ENCODE data around the gene NUP98.

NUP98 gene

DNA sequence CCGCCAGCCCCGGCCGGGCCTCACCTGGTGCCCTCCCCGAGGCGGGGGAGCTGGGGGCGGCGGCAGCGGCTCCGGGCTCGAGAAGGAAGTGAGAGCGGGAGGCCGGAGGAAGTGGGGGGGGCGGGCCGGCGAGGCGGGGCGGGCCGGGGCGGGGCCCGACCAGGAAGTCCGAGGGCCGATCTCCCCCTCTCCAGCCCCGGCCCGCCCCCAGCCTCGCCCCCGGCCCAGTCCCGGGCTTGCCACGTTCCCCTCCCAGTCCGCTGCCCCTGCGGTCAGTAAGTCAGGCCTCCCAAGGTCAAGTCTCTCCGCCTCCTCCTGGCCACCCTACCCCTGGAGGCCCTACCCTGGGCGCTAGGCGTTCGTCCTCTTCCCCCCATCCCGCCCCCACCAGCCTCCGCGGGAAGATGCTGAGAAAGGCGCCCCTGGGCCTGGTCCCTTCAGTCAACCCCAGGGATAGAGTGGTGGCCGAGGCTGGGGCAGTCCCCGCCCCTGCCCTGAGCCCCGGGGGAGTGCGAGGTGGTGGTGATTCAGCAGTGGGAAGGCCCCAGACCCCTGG, 43.6 kb upstream of the NUP98 start, which contains the start of gene RHOG:
TSS of gene RHOG (minus strand) at position 90 of the 556 bp plus-strand sequence. CDS start 12,821 bp downstream, outside the sequence.
- peak within 1 kb of the TSS; percentile 93 for H3K27ac ChIP-seq
- ChIA-PET CTCF (interaction anchor here (0.6 to 2.8 kb wide), 12 partner anchors 9 to 469 kb away, joined by 3 to 18 read pairs (median 4); partner anchors contain the start of genes NUP98, PGAP2 and STIM1), POLR2A (ENCODE audit: low non-redundant PET) (interaction anchor here (1.3 kb wide), 1 partner anchor 30 kb away, joined by 3 read pairs; no protein-coding TSS in a partner anchor)
- TF ChIP-seq, protein P1, sequence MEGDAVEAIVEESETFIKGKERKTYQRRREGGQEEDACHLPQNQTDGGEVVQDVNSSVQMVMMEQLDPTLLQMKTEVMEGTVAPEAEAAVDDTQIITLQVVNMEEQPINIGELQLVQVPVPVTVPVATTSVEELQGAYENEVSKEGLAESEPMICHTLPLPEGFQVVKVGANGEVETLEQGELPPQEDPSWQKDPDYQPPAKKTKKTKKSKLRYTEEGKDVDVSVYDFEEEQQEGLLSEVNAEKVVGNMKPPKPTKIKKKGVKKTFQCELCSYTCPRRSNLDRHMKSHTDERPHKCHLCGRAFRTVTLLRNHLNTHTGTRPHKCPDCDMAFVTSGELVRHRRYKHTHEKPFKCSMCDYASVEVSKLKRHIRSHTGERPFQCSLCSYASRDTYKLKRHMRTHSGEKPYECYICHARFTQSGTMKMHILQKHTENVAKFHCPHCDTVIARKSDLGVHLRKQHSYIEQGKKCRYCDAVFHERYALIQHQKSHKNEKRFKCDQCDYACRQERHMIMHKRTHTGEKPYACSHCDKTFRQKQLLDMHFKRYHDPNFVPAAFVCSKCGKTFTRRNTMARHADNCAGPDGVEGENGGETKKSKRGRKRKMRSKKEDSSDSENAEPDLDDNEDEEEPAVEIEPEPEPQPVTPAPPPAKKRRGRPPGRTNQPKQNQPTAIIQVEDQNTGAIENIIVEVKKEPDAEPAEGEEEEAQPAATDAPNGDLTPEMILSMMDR (conservative IDR thresholded peaks at IDR 0.05; ENCODE audit: low read depth): no peak
- DNase-seq (ENCODE audit: low spot score): peak; percentile 89

DNA sequence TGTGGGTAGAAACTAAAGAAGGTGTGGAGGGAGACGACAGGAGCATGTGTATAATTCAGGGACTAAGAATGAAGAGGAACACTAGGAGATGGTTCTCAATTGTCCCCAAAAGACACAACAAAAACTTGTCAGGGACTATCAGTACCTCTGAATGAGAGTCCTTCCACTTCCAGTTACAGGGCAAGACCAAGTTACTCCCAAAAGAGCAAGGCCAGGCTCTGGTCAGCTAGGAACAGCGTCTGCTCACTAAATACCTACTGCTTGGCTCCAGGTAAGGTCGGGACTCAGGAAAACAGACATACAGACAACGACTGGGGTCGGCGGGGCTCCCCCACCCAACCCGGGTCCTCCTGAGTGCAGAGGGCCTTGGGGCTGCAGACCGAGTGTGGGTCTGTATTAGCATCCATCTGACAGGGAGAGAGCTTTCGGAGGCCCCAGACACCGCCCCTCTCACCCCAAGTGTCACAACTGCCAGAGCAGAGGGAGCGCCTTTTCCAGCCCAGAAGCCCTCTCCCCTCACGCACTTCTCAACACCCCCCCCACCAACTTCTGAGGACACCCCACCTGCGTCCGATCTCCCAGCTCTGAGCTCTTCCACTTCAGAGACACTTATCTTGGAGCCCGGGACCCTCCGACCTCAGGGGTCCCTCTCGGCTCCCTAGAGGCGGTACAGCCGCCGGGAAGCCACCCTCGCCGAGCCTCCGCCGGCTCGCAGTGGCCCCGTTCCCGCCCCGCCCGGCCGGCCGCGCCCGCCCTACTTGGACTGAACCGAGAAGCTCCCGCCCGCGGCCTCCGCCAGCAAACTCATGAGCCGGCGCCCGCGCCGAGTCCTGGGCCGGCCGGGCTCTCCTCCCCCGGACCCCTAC, 42.9 kb upstream of the NUP98 start:
- peak overlapping the region; percentile 93 for H3K27ac ChIP-seq
- TF ChIP-seq, protein P1 (conservative IDR thresholded peaks at IDR 0.05; ENCODE audit: low read depth): no peak
- ChIA-PET POLR2A (ENCODE audit: low non-redundant PET) (interaction anchor here (1.3 kb wide), 1 partner anchor 30 kb away, joined by 3 read pairs; no protein-coding TSS in a partner anchor), CTCF (interaction anchor here (0.6 to 2.8 kb wide), 3 partner anchors 9 to 233 kb away, joined by 3 to 18 read pairs (median 4); partner anchors contain the start of gene STIM1)
- DNase-seq (ENCODE audit: low spot score): no peak

DNA sequence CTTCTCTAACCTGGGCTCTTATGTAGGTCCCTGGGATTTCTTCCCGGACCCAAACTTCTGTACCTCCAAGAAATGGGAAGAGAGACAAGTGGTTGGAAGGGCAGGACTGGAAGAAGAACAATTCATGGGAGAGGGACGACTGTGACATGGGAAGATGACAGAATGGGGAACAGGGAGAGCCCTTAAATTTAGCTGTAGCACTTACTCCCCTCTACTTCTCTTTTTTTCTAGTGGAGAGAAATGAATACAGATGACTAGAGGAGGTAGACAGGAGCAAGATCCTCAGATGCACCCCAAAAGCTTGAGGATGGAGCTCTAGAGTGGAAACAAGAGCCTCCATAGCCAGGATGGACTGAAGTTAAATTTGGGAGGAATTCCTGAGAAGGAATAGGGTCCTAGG, 41.1 kb upstream of the NUP98 start:
- POLR2A ChIA-PET (ENCODE audit: low non-redundant PET): no interaction called here
- H3K27ac ChIP-seq: no peak overlapping the region
- CTCF ChIA-PET: interaction anchor here (1.5 to 1.8 kb wide), 2 partner anchors 13 to 16 kb away, joined by 3 to 5 read pairs; partner anchors contain the start of gene STIM1
- DNase-seq (ENCODE audit: low spot score): no peak
- TF ChIP-seq, protein P1 (conservative IDR thresholded peaks at IDR 0.05; ENCODE audit: low read depth): no peak

DNA sequence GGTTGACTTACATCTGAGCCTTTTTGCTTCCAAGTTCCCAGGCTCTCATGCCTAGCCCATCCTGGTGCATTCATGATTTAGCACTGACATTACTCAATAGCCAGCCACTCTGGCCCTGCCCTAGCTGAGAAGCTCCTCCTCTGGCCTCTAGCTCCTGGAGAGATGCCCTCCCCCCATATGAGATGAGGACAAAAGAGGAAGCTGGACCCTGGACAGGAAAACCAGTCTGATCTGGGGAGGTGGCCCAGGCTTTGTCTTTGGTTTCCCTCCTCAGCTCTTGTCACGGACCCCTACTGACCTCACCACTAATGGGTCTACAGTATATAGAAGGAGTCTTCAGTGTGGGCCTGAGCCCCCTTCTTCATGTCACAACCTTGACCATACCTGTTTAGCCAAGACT, 40.4 kb upstream of the NUP98 start:
- H3K27ac ChIP-seq: no peak overlapping the region
- no peak for DNase-seq (ENCODE audit: low spot score)
- TF ChIP-seq, protein P1 (conservative IDR thresholded peaks at IDR 0.05; ENCODE audit: low read depth): no peak
- ChIA-PET POLR2A (ENCODE audit: low non-redundant PET) (no interaction called here), CTCF (interaction anchor here (1.5 to 1.8 kb wide), 2 partner anchors 13 to 17 kb away, joined by 3 to 5 read pairs; partner anchors contain the start of gene STIM1)

DNA sequence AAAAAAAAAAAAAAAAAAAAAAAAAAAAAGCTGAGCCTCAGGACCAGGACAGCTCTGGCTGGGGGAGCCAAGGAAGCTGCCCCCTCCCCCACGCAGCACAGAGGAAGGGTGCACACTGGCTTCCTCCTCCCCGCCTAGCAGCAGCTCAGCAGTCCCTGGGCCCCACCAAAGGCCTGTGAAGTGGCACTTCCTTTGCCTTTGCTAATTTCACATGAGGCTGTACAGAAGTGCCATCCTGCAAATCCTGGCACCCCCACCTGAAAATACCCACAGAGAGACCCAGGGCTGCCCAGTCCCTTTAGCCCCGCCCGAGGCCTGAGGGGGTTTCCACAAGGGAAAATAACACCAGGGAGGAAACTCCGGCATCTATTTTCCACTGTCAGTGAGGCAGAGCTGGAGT, 39.5 kb upstream of the NUP98 start:
- TF ChIP-seq, protein P1 (conservative IDR thresholded peaks at IDR 0.05; ENCODE audit: low read depth): no peak
- ChIA-PET POLR2A (ENCODE audit: low non-redundant PET) (no interaction called here), CTCF (no interaction called here)
- H3K27ac ChIP-seq: no peak overlapping the region
- no peak for DNase-seq (ENCODE audit: low spot score)

DNA sequence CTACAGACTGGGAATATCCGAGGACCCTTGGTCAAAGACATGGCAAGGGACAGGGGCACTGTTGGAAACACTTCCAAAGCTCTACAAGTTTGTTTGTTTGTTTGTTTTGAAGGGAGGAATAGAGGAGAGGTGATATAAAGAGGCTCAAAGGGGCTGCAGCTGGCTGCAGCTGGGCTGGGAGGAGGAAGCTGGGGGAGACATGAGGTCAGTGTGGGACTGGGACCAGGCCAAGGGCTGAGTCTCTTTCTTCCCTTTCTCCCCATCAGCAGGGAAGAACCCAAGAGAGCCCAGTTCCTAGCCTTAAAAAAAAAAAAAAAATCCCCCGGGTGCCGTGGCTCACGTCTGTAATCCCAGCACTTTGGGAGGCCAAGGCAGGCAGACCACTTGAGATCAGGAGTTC, 38.4 kb upstream of the NUP98 start:
- TF ChIP-seq, protein P1 (conservative IDR thresholded peaks at IDR 0.05; ENCODE audit: low read depth): no peak
- POLR2A ChIA-PET (ENCODE audit: low non-redundant PET): no interaction called here

More for the DNA sequence above, 38.4 kb upstream of the NUP98 start:
- DNase-seq (ENCODE audit: low spot score): no peak
- CTCF ChIA-PET: interaction anchor here (0.7 kb wide), 1 partner anchor 13 kb away, joined by 5 read pairs; no protein-coding TSS in a partner anchor
- H3K27ac ChIP-seq: no peak overlapping the region
